Measurements from ENCODE around the gene HTR3E. TPM values are rescaled to one million over a fixed set of nuclear protein-coding genes. Genes with fewer than 3 reads are reported as not detected.
"Not testable (repeated sequence)": the region's sequence is repeated elsewhere in the genome, so short reads cannot be mapped to it uniquely, and the experiment has no call there.

The HTR3E gene
- total RNA-seq, 1 experiment from 2014 or later: not detected

DNA sequence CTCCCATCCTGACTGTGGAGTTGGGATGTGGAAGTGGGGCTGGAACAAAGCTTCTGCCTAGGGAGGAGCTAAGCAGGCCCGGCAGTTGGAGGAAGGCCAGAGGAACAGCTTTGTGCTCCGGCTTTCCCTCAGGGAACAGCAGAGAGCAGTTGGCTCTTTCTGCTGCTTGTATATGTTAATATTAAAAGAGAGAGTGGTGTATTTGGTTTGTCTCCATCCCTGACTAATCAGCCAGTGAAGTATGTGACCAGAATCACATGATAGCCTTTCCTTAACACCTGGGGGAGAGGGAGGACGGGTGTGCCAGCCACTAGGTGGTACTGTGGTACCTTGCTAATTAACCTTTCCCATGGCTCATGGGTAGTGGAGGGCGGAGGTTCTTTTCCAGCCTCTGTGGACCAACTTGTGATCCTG, 48.3 kb downstream of the HTR3E start:
- in situ Hi-C loops (cut with HindIII; ENCODE audit: low pct_unique_long_range_greater_than_20kb, low sequenced_read_pairs): no loop called here
- DNase-seq (ENCODE audit: low read depth, low spot score): peak; percentile 59

DNA sequence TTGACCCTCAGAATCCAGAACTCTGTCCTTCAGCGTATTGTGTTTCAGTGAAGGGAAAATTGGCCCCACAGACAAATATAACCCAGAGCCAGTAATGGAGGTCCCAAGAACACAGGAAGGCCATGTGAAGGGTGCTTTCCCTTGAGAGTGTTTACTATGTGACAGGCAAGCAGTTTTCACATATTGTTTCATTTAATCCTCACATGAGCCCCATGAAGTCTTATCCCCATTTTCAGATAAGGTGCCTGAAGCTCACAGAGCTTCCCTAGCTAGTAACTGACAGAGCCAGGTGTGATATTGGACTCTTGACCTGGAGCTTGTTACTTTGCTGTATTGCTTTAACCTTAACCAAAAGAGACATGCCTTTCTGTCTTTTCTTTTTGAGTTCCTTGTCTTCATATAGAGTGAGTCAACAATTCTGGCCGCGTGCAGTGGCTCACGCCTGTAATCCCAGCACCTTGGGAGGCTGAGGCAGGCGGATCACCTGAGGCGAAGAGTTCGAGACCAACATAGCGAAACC, 48.9 kb downstream of the HTR3E start:
- in situ Hi-C loops (cut with HindIII; ENCODE audit: low pct_unique_long_range_greater_than_20kb, low sequenced_read_pairs): no loop called here

DNA sequence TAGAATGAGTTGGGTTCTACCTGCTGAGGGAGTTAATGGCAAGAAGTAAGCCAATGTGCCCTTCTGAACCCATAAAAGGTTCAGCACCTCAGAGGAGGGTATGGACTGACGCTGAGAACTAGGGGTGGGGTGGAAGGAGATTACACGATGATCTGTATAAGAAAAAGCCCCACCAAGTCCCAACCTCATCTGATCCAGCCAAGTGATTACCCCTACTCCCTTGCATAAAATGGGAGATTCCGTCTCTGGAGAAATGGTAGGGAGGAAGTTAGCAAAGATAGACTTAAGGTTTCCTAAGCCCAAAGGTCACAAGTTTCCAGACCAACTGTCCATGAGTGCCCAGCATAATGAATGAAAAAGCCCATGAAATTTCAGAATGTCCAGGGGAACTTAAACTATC, 51.2 kb downstream of the HTR3E start:
- DNase-seq (ENCODE audit: low read depth, low spot score): no peak
- in situ Hi-C loops (cut with HindIII; ENCODE audit: low pct_unique_long_range_greater_than_20kb, low sequenced_read_pairs): no loop called here

More for the DNA sequence above, 48.9 kb downstream of the HTR3E start:
- DNase-seq (ENCODE audit: low read depth, low spot score): no peak

DNA sequence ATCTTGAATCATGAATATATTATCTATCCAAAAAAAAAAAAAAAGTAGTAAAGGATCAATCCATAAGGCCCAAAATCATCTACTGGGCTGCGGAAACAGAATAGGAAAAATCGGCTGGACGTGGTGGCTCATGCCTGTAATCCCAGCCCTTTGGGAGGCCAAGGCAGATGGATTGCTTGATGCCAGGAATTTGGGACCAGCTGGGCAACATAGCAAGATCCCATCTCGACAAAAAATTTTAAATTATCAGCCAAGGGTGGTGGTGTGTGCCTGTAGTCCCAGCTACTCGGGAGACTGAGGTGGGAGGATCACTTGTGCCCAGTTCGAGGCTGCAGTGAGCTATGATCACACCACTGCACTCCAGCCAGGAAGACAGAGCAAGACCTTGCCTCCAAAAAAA, 52.3 kb downstream of the HTR3E start:
- DNase-seq (ENCODE audit: low read depth, low spot score): no peak
- in situ Hi-C loops (cut with HindIII; ENCODE audit: low pct_unique_long_range_greater_than_20kb, low sequenced_read_pairs): no loop called here

DNA sequence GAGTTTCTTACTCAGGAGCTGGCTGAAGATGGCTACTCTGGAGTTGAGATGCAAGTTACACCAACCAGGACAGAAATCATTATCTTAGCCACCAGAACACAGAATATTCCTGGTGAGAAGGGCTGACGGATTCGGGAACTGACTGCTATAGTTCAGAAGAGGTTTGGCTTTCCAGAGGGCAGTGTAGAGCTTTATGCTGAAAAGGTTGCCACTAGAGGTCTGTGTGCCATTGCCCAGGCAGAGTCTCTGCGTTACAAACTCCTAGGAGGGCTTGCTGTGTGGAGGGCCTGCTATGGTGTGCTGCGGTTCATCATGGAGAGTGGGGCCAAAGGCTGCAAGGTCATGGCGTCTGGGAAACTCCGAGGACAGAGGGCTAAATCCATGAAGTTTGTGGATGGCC, 52.9 kb downstream of the HTR3E start:
- DNase-seq (ENCODE audit: low read depth, low spot score): peak; percentile 71
- in situ Hi-C loops (cut with HindIII; ENCODE audit: low pct_unique_long_range_greater_than_20kb, low sequenced_read_pairs): not testable (repeated sequence)

DNA sequence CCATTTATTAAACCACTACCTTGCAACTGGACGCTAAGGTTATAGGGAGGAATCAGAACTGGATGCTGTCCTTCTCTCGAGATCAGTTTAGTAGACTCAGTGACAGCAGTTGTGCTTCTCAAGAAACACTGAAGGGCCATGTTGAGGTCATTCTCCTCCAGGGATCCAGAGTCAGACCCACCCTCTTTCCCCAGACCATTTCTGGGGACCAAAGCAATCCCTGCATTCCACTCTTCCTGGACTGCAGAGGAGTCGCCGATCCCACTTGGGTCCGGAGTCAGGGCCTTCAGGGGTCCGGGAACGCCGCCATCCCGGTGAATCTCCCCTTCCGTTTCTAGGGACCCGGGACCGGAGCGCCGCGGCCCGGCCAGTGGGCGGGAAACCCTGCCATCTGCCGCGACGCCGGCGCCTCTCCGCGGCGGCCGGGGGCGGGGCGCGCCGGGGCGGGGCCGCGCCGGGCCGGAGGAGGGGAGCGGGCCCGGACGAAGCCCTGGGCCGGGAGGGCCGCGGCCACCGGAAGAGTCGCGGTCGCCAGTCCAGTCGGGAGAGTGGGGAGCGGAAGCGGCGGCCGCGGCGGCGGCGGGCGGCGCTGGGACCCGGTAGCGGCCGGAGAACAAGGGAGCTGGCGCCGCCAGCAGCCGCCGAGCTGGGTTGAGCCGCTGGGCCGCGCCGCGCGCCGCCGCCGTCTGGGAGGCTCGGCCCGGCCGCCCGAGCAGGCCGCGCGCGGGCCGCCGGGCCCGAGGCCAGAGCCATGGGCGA, 58.2 kb downstream of the HTR3E start, which contains the start of gene DVL3:
TSS of gene DVL3 (plus strand) at position 493 of the 759 bp plus-strand sequence. CDS start at position 752, 259 bp downstream.
- in situ Hi-C loops (cut with HindIII; ENCODE audit: low pct_unique_long_range_greater_than_20kb, low sequenced_read_pairs): no loop called here
- peak; percentile 61 for DNase-seq (ENCODE audit: low read depth, low spot score)

DNA sequence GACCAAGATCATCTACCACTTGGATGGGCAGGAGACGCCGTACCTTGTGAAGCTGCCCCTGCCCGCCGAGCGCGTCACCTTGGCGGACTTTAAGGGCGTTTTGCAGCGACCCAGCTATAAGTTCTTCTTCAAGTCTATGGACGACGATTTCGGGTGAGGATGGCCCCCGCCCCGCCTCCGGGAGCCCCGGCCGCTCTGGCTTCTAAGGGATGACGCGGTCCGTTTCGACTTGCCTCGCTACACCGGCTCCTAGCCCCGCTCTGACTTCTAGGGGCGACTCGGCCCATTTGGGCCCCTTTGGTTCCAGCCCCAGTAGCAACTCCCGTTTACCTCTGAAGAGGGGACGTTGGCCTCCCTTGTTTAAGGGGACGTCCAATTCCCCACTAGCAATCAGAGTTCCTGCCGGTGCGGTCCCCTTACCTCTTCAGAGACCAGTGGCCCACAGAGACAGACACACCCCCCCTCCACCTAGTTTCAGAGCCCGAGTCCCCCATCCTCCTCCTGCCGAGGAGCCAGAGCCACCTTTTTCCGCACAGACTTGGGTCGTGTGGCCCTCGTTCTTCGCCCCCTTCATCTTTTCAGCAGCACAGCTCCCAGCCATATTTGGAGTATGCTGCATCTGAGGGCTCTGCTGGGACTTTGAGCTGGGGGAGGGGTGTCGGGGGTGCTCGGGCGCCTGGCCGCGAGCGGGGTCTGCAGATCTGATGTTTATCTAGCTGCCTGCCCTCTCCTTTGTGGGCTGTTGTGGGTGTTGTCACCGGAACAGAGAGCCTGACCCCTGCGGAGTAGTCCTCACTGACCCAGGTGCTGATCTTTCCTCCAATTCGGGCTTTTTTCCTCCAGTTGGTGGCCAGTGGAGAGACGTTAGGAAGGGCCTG, 59.0 kb downstream of the HTR3E start:
- in situ Hi-C loops (cut with HindIII; ENCODE audit: low pct_unique_long_range_greater_than_20kb, low sequenced_read_pairs): no loop called here
- peak; percentile 14 for DNase-seq (ENCODE audit: low read depth, low spot score)

DNA sequence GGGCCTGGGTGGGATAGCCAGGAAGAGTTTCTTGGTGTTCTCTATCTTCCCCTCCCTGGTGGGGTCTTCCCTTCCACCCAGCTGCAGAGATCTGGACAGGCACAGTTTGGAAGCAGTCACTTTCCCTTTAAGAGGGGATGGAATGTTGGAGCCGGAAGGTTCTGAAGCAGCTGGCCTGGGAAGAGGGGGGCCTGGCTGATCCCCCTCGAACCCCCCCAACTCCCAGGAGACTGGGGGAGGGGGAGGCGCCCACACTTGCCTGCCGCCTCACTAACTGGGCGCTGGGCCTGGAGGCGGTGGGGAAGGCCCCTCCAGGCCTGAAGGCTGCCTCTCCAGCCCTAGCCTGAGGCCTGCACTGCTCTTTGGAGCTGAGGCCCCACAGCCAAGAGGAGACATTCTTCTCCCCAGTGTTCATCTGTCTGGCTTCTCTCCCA, 59.7 kb downstream of the HTR3E start:
- peak; percentile 38 for DNase-seq (ENCODE audit: low read depth, low spot score)

More for the DNA sequence above, 59.7 kb downstream of the HTR3E start:
- in situ Hi-C loops (cut with HindIII; ENCODE audit: low pct_unique_long_range_greater_than_20kb, low sequenced_read_pairs): no loop called here

Small RNA genes within 50 kb of the gene (small RNA-seq; reads per million reads assigned to genes)
- gene RF00019: 0 reads per million in 2 experiments

Other genes with a start within 250 kb of the HTR3E start
- 55.4 and 68.7 TPM in 2 replicates for gene PARL, start 212.2 kb upstream of the HTR3E start, total RNA-seq (2014; rRNA removed; shearing (Covaris generic))
- 9.7 and 12.3 TPM in 2 replicates for gene ABCC5, start 79.2 kb upstream of the HTR3E start, total RNA-seq (2014; rRNA removed; shearing (Covaris generic))
- gene HTR3D, start 65.3 kb upstream of the HTR3E start, total RNA-seq (2014; rRNA removed; shearing (Covaris generic)): not detected in 2 replicates
- not detected in 2 replicates for gene HTR3C, start 44.0 kb upstream of the HTR3E start, total RNA-seq (2014; rRNA removed; shearing (Covaris generic))
- 62.6 and 66.4 TPM in 2 replicates for gene EIF2B5, start 38.3 kb downstream of the HTR3E start, total RNA-seq (2014; rRNA removed; shearing (Covaris generic))
- gene DVL3, start 58.3 kb downstream of the HTR3E start, total RNA-seq (2014; rRNA removed; shearing (Covaris generic)): 29.1 and 32.0 TPM in 2 replicates
- 353 and 355 TPM in 2 replicates for gene AP2M1, start 77.8 kb downstream of the HTR3E start, total RNA-seq (2014; rRNA removed; shearing (Covaris generic))
- gene ABCF3, start 89.1 kb downstream of the HTR3E start, total RNA-seq (2014; rRNA removed; shearing (Covaris generic)): 24.7 and 32.2 TPM in 2 replicates
- gene VWA5B2, start 132.5 kb downstream of the HTR3E start, total RNA-seq (2014; rRNA removed; shearing (Covaris generic)): not detected in 2 replicates
- 96.6 and 100 TPM in 2 replicates for gene ALG3, start 151.9 kb downstream of the HTR3E start, total RNA-seq (2014; rRNA removed; shearing (Covaris generic))
- 16.0 and 16.5 TPM in 2 replicates for gene EEF1AKMT4, start 152.6 kb downstream of the HTR3E start, total RNA-seq (2014; rRNA removed; shearing (Covaris generic))
- 0.35 and 0.77 TPM in 2 replicates for gene CAMK2N2, start 164.5 kb downstream of the HTR3E start, total RNA-seq (2014; rRNA removed; shearing (Covaris generic))
- gene ECE2, start 179.0 kb downstream of the HTR3E start, total RNA-seq (2014; rRNA removed; shearing (Covaris generic)): not detected in 2 replicates
- 423 and 430 TPM in 2 replicates for gene PSMD2, start 202.2 kb downstream of the HTR3E start, total RNA-seq (2014; rRNA removed; shearing (Covaris generic))
- 211 and 237 TPM in 2 replicates for gene EIF4G1, start 217.5 kb downstream of the HTR3E start, total RNA-seq (2014; rRNA removed; shearing (Covaris generic))
- gene FAM131A, start 240.5 kb downstream of the HTR3E start, total RNA-seq (2014; rRNA removed; shearing (Covaris generic)): 17.7 and 19.5 TPM in 2 replicates

All from SK-MEL-5 (cell line).